ENCODE data around the gene ATF2. TPM values are rescaled to one million over a fixed set of nuclear protein-coding genes. Genes with fewer than 3 reads are reported as not detected.
"Not testable (repeated sequence)": the region's sequence is repeated elsewhere in the genome, so short reads cannot be mapped to it uniquely, and the experiment has no call there.

ATF2 gene
- total and polyA plus RNA-seq, 2 experiments from 2014 or later, result 23.0 to 53.5 TPM

- Histone ChIP-seq H3K4me1 (ENCODE audit: insufficient read depth) (no peaks in the 10 kb centered on the region), H3K9me2 (replicated peaks; ENCODE audit: insufficient read depth) (no peaks in the 10 kb centered on the region), H4K20me1 (ENCODE audit: insufficient read depth, poor library complexity, severe bottlenecking) (no peaks in the 10 kb centered on the region), H3K27me3 (no peaks in the 10 kb centered on the region), H3K36me3 (replicated peaks; ENCODE audit: insufficient read depth, low read depth) (no peaks in the 10 kb centered on the region), H2AFZ (no peak overlapping the region), H3K4me2 (no peak overlapping the region), H3K27ac (no peak overlapping the region), H3K9me3 (ENCODE audit: low read depth) (no peaks in the 10 kb centered on the region), H3K4me3 (no peak overlapping the region), H3K79me2 (no peaks in the 10 kb centered on the region)
- TF ChIP-seq EZH2phosphoT487 (IDR thresholded peaks at IDR 0.05; ENCODE audit: low read depth, severe bottlenecking, unreplicated experiment) (no peak), EZH2 (IDR thresholded peaks at IDR 0.05; ENCODE audit: borderline replicate concordance) (no peak), CTCF (IDR thresholded peaks at IDR 0.05; ENCODE audit: poor library complexity) (no peak)
- WGBS (ENCODE audit: low lambda C conversion rate, missing lambda C conversion rate), result 90% methylated on average over 4 of the region's 4 CpGs
- DNase-seq (ENCODE audit: low spot score), result no peak
Observed at GRCh38 chr2:175107146-175107545, 60.9 kb downstream of the ATF2 start.

GRCh38 chr2:175103191-175103590, 64.8 kb downstream of the ATF2 start:
- no peaks in the 10 kb centered on the region for H3K36me3 ChIP-seq (replicated peaks; ENCODE audit: insufficient read depth, low read depth)
- H3K9me3 ChIP-seq (ENCODE audit: low read depth), result no peaks in the 10 kb centered on the region
- H3K4me1 ChIP-seq (ENCODE audit: insufficient read depth), result no peaks in the 10 kb centered on the region
- no peak overlapping the region for H2AFZ ChIP-seq
- no peaks in the 10 kb centered on the region for H4K20me1 ChIP-seq (ENCODE audit: insufficient read depth, poor library complexity, severe bottlenecking)
- WGBS (ENCODE audit: low lambda C conversion rate, missing lambda C conversion rate), result 96% methylated on average over 1 of the region's 1 CpG
- no peak overlapping the region for H3K27ac ChIP-seq
- DNase-seq (ENCODE audit: low spot score), result no peak
- H3K27me3 ChIP-seq, result no peaks in the 10 kb centered on the region
- no peak overlapping the region for H3K4me2 ChIP-seq
- no peaks in the 10 kb centered on the region for H3K9me2 ChIP-seq (replicated peaks; ENCODE audit: insufficient read depth)
- TF ChIP-seq CTCF (IDR thresholded peaks at IDR 0.05; ENCODE audit: poor library complexity), result no peak
- no peak for TF ChIP-seq EZH2phosphoT487 (IDR thresholded peaks at IDR 0.05; ENCODE audit: low read depth, severe bottlenecking, unreplicated experiment)
- TF ChIP-seq EZH2 (IDR thresholded peaks at IDR 0.05; ENCODE audit: borderline replicate concordance), result no peak
- H3K4me3 ChIP-seq, result no peak overlapping the region
- no peaks in the 10 kb centered on the region for H3K79me2 ChIP-seq

- Histone ChIP-seq H3K4me1 (ENCODE audit: insufficient read depth) (no peaks in the 10 kb centered on the region), H3K9me3 (ENCODE audit: low read depth) (no peaks in the 10 kb centered on the region), H3K4me3 (no peak overlapping the region), H3K36me3 (replicated peaks; ENCODE audit: insufficient read depth, low read depth) (no peaks in the 10 kb centered on the region), H3K4me2 (no peak overlapping the region), H2AFZ (no peak overlapping the region), H4K20me1 (ENCODE audit: insufficient read depth, poor library complexity, severe bottlenecking) (no peaks in the 10 kb centered on the region), H3K9me2 (replicated peaks; ENCODE audit: insufficient read depth) (no peaks in the 10 kb centered on the region), H3K27me3 (no peaks in the 10 kb centered on the region), H3K79me2 (no peaks in the 10 kb centered on the region), H3K27ac (no peak overlapping the region)
- TF ChIP-seq EZH2 (IDR thresholded peaks at IDR 0.05; ENCODE audit: borderline replicate concordance), result no peak
- TF ChIP-seq EZH2phosphoT487 (IDR thresholded peaks at IDR 0.05; ENCODE audit: low read depth, severe bottlenecking, unreplicated experiment), result no peak
- no peak for TF ChIP-seq CTCF (IDR thresholded peaks at IDR 0.05; ENCODE audit: poor library complexity)
- no peak for DNase-seq (ENCODE audit: low spot score)
Observed at GRCh38 chr2:175101514-175101913, 66.5 kb downstream of the ATF2 start.

GRCh38 chr2:175097297-175097696, 70.7 kb downstream of the ATF2 start:
- Histone ChIP-seq H3K9me3 (ENCODE audit: low read depth) (no peaks in the 10 kb centered on the region), H3K4me2 (no peak overlapping the region), H2AFZ (no peak overlapping the region), H3K36me3 (replicated peaks; ENCODE audit: insufficient read depth, low read depth) (no peaks in the 10 kb centered on the region), H3K9me2 (replicated peaks; ENCODE audit: insufficient read depth) (no peaks in the 10 kb centered on the region), H3K79me2 (no peaks in the 10 kb centered on the region), H4K20me1 (ENCODE audit: insufficient read depth, poor library complexity, severe bottlenecking) (no peaks in the 10 kb centered on the region), H3K27ac (no peak overlapping the region), H3K4me1 (ENCODE audit: insufficient read depth) (no peaks in the 10 kb centered on the region), H3K4me3 (no peak overlapping the region), H3K27me3 (no peaks in the 10 kb centered on the region)
- WGBS (ENCODE audit: low lambda C conversion rate, missing lambda C conversion rate), result 90% methylated on average over 5 of the region's 5 CpGs
- TF ChIP-seq EZH2 (IDR thresholded peaks at IDR 0.05; ENCODE audit: borderline replicate concordance) (no peak), CTCF (IDR thresholded peaks at IDR 0.05; ENCODE audit: poor library complexity) (no peak)
- DNase-seq (ENCODE audit: low spot score), result no peak

GRCh38 chr2:175084117-175084516, 83.9 kb downstream of the ATF2 start:
- H3K36me3 ChIP-seq (replicated peaks; ENCODE audit: insufficient read depth, low read depth); H3K27ac ChIP-seq: not testable (repeated sequence)

More at GRCh38 chr2:175084117-175084516, 83.9 kb downstream of the ATF2 start:
- H2AFZ ChIP-seq; H4K20me1 ChIP-seq (ENCODE audit: insufficient read depth, poor library complexity, severe bottlenecking); H3K4me1 ChIP-seq (ENCODE audit: insufficient read depth); H3K9me3 ChIP-seq (ENCODE audit: low read depth); H3K27me3 ChIP-seq; H3K4me3 ChIP-seq; H3K79me2 ChIP-seq; DNase-seq (ENCODE audit: low spot score); H3K9me2 ChIP-seq (replicated peaks; ENCODE audit: insufficient read depth); H3K4me2 ChIP-seq: not testable (repeated sequence)
- WGBS (ENCODE audit: low lambda C conversion rate, missing lambda C conversion rate), result 91% methylated on average over 4 of the region's 4 CpGs
